HAP-1 (cell line): Measurements from ENCODE around the gene COMMD9.

Experiments
- DNase-seq, 2 experiments: peaks; one replicate each; pipeline ENCODE4 v3.0.0-alpha.2; 2016 to 2020; ENCODE audit warnings: low spot score in 2 of 2
- H3K27me3 ChIP-seq: fragments of 250-450 bp; sonication (Bioruptor Pico); 2 replicates; pipeline ENCODE4 v1.5.1; 2020; ENCODE audit warnings: low read depth, mild to moderate bottlenecking, moderate library complexity
- H3K36me3 ChIP-seq: fragments of 250-450 bp; sonication (Bioruptor Pico); replicated peaks from 2 replicates; pipeline ENCODE4 v1.5.1; 2020; ENCODE audit warnings: mild to moderate bottlenecking
- H3K4me1 ChIP-seq: fragments of 250-450 bp; sonication (Bioruptor Pico); 2 replicates; pipeline ENCODE4 v1.5.1; 2020; ENCODE audit warnings: mild to moderate bottlenecking
- H3K4me3 ChIP-seq: fragments of 250-450 bp; sonication (Bioruptor Pico); 2 replicates; pipeline ENCODE4 v1.5.1; 2020; ENCODE audit warnings: mild to moderate bottlenecking, moderate library complexity
- H3K9me3 ChIP-seq: fragments of 250-450 bp; sonication (Bioruptor Pico); 2 replicates; pipeline ENCODE4 v1.5.1; 2020; ENCODE audit warnings: mild to moderate bottlenecking, moderate library complexity
- in situ Hi-C: fragments of 300-500 bp; cut with MboI; formaldehyde crosslinking; loops from 3 replicates; pipeline ENCODE4 v1.14.3; 2020; ENCODE audit warnings: low sequenced_read_pairs, inconsistent platforms, mixed read lengths

Gene COMMD9

DNA sequence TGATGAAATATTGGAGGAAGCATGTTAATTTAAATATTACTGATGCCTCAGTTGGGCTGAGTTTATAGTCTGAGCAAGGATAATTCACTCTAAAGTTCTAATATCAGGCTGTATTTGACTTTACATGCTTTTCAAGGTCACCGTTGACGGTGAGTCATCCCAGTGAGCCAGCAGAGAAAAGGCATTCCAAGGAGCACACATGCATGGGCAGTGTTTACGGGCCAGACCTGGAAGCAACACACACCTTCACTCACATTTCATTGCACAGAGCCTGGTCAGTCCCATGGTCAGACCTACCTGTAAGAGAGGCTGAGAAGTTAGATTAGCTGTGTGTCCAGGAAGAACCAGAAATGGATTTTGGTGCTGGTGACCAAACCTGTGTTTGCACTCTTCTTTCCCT, 53.5 kb downstream of the COMMD9 start:
- in situ Hi-C loops, result no loop called here
- no peak for DNase-seq
- Histone ChIP-seq H3K36me3 (no peaks in the 10 kb centered on the region), H3K9me3 (no peaks in the 10 kb centered on the region), H3K27me3 (no peaks in the 10 kb centered on the region), H3K4me1 (peaks cover 2% of the 10 kb centered on the region; the same call in 1 of the 2 replicates), H3K4me3 (no peak overlapping the region)

DNA sequence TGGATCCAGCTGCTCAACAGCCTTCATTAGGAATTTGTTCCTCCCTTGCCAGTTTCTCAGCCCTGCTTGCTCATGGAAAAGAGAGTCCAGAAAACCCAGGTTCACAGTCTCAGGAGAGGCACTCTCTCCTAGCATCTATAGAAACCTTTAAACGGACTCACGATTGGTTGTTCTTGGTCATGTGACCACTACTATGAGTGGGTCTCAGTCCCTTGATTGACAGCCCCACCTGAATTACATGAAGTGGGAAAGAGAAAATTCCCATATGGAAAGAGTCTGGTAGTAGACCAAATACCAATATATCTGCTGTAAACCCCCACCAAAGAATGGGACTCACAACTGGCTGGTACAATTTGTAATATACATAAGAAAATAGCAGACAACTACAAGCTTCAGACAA, 54.4 kb downstream of the COMMD9 start:
- Histone ChIP-seq H3K36me3 (no peaks in the 10 kb centered on the region), H3K9me3 (no peaks in the 10 kb centered on the region), H3K27me3 (no peaks in the 10 kb centered on the region), H3K4me1 (peaks cover 2% of the 10 kb centered on the region; the same call in 1 of the 2 replicates), H3K4me3 (no peak overlapping the region)
- DNase-seq, result no peak
- in situ Hi-C loops, result no loop called here

- H3K4me1 ChIP-seq, result peaks cover 2% of the 10 kb centered on the region; the same call in 1 of the 2 replicates
Observed at GRCh38 chr11:36233204-36233603, 56.0 kb downstream of the COMMD9 start.

GRCh38 chr11:36230779-36231699, 58.2 kb downstream of the COMMD9 start:
- Histone ChIP-seq H3K4me3 (no peak overlapping the region), H3K36me3 (no peaks in the 10 kb centered on the region), H3K4me1 (peaks cover 2% of the 10 kb centered on the region; the same call in 1 of the 2 replicates), H3K9me3 (no peaks in the 10 kb centered on the region), H3K27me3 (no peaks in the 10 kb centered on the region)
- in situ Hi-C loops, result no loop called here
- DNase-seq, result no peak

More at GRCh38 chr11:36233204-36233603, 56.0 kb downstream of the COMMD9 start:
- DNase-seq, result no peak
- Histone ChIP-seq H3K4me3 (no peak overlapping the region), H3K36me3 (no peaks in the 10 kb centered on the region), H3K27me3 (no peaks in the 10 kb centered on the region), H3K9me3 (no peaks in the 10 kb centered on the region)
- in situ Hi-C loops, result no loop called here

- no peaks in the 10 kb centered on the region for H3K36me3 ChIP-seq
- H3K4me1 ChIP-seq, result peaks cover 2% of the 10 kb centered on the region; the same call in 1 of the 2 replicates
- in situ Hi-C loops, result no loop called here
- no peaks in the 10 kb centered on the region for H3K27me3 ChIP-seq
- DNase-seq, result no peak
- H3K9me3 ChIP-seq, result no peaks in the 10 kb centered on the region
- H3K4me3 ChIP-seq, result no peak overlapping the region
Observed at GRCh38 chr11:36229091-36229705, 60.0 kb downstream of the COMMD9 start.

DNA sequence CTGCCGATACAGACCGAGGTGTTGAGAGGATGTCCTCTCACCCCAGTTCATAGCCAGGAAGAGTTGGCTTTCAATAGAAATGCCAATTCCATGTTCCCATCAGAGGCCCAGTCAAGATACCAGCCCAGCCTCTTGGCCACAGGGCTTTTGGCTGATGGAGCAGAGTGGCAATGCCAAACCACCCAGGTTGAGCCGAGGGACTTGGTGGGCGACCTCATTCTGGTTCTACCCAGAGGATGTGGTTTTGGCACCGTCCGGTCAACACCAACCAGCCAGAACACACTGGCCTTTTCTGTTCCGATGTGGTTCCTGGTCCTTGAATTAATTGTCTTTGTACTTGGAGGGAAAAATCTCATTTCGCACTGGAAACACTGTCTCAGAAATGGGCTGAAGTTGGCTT, 60.5 kb downstream of the COMMD9 start:
- Histone ChIP-seq H3K4me3 (no peak overlapping the region), H3K4me1 (peaks cover 2% of the 10 kb centered on the region; the same call in 1 of the 2 replicates), H3K9me3 (no peaks in the 10 kb centered on the region), H3K27me3 (no peaks in the 10 kb centered on the region), H3K36me3 (no peaks in the 10 kb centered on the region)
- no peak for DNase-seq
- in situ Hi-C loops, result no loop called here

GRCh38 chr11:36227044-36227443, 62.2 kb downstream of the COMMD9 start:
- H3K9me3 ChIP-seq, result no peaks in the 10 kb centered on the region
- in situ Hi-C loops, result no loop called here
- no peaks in the 10 kb centered on the region for H3K36me3 ChIP-seq
- no peaks in the 10 kb centered on the region for H3K27me3 ChIP-seq
- no peak for DNase-seq
- no peaks in the 10 kb centered on the region for H3K4me1 ChIP-seq
- no peak overlapping the region for H3K4me3 ChIP-seq

DNA sequence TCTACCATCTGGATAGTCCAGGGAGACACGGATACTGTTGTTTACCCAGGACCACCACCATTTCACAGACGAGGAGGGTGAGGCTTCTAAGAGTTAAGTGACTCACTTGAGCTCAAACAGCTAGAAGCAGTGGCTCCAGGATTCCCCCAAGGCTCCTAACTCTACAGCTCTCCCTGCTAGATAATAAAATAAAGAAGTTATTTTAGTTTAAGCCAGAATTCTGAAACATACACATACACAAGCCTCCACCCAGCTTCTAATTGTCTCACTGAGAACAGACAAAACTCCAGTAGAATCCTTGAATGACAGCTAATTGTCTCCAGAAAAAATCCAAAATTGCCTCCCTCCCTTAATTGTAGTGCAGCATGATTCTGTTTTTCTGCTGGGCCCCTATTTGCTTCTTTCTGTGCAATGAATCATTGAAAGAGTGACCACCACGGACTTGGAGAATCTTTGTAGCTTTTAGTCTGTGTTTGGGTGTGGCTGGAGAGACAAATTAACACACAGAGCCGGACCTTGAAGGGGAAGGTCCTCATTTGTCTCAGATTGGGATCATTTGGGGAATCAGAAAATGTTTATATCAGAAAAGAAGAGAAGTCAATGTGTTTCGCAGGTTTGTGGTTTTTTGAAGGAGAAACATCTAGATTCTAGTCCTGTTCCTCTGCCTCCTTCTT, 64.9 kb downstream of the COMMD9 start:
- H3K27me3 ChIP-seq, result no peaks in the 10 kb centered on the region
- H3K9me3 ChIP-seq, result no peaks in the 10 kb centered on the region; the same call in 1 of the 2 replicates
- in situ Hi-C loops, result no loop called here
- no peaks in the 10 kb centered on the region for H3K36me3 ChIP-seq
- no peak for DNase-seq
- H3K4me3 ChIP-seq, result no peak overlapping the region
- H3K4me1 ChIP-seq, result no peaks in the 10 kb centered on the region

DNA sequence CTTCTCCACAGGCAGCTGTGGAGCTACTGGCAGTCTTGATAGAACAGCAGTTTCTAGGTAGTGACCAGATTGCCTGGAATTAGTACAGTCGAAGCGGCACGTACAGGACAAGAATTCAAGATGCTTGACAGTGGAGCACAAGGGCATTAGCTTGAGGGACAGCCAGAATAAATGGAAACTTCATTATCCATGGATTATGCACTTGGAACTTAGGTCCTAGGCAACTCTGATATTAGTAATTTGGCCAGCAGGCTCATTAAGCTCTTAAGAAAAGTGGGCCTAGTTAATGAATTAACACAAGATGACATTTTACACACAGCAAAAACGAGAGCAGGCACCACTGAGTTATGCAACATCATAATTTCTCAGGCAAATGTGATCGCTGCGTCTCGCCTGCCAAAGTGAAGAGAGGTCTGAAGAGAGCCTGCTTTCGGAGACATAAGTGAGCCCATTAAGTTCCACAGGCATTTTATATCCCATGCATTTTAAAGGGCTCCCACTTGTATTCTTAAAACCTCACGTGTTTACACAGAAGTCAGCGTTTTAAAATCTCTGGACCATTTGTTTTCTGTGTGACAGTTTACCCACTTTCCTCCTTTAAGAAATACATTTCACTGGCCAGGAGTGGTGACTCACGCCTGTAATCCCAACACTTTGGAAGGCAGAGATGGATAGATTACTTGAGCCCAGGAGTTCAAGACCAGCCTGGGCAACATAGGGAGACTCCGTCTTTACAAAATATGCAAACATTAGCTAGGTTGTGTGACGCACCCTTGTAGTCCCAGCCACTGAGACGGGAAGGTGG, 66.2 kb downstream of the COMMD9 start:
- Histone ChIP-seq H3K36me3 (no peaks in the 10 kb centered on the region), H3K4me3 (no peak overlapping the region), H3K9me3 (no peaks in the 10 kb centered on the region; the same call in 1 of the 2 replicates), H3K4me1 (no peaks in the 10 kb centered on the region), H3K27me3 (no peaks in the 10 kb centered on the region)
- in situ Hi-C loops, result no loop called here
- DNase-seq, result no peak
